Stimulated activated CD4-positive, alpha-beta T cell treated with anti-CD3 and anti-CD28 coated beads, Interleukin-2, amount 100 ng/mL, for 48 hours (primary cell): ENCODE measurements around the gene ANKMY2.

Experiments used
- DNase-seq, 2 donors: peaks; one replicate each; pipeline ENCODE4 v3.0.0-alpha.2; 2020

ANKMY2 gene

DNA sequence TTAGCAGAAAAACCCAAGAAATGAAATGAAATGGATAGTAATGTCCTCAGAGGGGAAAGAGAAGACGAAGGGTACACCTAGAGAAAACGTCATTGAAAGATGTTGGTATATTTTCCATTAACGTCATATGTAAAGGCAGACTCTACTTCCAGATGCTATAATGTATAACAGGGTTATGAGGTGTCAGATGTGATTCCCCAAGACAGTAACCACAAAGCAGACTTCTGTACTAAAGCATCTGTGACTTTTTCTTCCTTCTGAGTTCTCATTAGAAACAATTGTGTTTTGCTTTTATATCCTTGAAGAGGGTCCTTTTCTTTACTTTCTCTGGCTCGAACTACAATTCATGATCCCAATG, 81.6 kb downstream of the ANKMY2 start:
- no peak for DNase-seq

DNA sequence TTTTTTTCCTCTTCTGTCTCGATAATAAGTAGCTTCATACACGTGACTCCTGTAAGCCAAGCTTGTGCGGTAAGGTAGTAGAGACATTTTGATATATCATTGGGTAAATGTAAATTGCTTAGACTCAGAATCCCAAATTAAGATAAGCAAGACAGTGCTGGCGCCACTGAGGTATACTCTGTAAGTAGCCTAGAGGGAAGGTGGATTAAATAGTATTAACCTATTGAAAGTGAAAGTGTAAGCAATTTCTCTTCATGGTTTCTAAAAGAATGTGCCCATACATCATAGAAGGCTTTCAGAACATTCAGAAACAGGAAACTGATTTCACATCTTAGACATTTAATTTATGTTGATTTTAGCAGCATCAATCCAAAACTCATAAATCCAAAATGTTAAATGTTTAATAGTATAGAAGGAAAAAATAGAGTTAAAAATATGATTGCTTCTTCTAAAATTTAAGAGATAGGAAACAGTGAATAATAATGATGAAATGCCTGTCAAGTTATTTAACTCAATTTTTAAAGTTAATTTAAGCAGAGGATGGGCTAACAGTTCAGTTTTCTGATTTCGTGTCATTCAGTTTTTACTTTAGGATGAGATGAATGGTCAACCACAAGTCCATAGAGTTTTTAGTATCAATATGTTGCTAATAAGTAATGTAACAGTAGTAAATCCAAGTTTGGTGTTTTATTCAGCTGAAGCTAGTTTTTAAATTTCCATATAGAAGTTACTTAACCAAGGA, 82.1 kb downstream of the ANKMY2 start:
- no peak for DNase-seq

DNA sequence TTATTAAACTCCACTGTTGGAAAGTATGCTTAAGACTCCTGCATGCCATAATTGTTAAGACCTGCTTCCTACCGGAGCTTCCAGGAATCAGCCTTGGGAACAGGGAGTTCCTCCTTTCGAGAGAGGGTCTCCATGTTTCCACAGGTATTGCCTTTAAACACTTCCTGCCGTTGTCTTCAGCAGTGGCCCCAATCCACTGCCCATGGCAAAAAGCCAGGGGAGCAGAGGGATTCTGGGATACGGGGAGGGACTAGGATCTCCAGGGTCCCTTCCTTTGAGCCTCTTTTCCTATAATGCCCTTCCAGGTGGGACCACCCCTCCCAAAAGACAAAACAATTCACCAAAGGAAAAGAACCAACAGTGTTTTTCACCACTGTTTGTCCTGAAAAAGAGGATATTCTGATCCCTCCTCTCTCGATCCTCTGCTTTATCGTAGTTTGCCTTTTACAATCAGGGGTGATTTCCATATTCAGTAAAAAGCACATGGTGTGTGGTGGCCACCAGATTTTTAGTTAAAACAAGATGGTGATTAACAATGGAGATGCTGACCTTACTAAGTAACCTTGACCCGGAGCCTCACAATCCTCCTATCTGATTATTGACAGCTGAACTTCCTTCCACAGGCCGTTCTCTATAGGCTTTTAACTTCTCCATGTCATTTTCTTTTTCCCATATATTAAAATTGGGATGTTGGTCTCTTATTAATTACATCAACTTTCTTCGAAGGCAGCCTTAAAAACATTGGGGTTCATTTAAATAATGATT, 82.9 kb downstream of the ANKMY2 start:
- DNase-seq = no peak

DNA sequence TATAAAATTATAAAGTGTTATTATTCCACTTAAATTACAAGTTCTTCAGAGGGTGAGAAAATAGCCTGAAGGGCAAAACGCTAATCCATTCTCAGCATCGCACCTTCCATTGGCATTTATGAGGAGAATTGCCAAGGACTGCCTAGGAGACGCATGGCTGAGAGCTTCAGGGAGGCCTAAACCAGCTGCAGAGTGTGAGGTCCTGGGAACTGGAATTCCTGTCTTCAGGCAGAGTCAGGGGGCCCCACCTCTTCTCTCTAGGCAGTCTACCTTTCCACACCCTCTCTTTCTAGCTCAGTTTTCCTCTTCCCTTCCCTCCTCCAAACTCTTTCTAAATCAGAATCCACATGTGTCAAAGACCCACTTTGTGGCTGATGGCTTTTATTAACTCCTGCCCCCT, 83.6 kb downstream of the ANKMY2 start:
- no peak for DNase-seq

DNA sequence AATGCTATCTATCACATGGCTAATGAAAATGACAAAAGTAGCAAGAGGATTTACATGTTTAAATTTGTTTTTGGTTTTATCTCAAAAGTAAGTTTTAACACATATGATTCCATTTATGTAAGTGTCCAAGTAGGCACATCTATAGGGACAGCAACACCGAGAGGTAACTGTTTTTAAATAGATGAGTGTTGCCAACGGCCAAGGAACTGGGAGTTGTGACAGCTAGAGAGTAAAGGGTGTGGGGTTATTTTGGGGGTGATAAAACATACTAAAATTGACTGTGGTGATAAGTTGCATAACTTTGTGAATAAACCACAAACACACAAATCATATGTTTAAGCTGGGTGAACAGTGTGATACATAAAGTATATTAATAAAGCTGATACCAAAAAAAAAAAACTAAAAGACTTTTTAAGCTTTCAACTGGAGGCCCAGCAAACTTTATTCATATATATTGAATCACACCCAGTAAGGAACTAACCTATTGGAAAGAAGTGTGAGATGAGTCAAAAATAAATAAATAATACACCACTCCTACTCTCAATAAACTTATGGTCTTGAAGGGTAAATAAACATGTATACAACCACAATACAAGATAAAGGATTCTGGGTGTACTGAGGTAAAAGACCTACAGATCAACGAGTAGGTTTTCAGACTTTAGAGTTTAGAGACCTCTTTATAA, 85.9 kb downstream of the ANKMY2 start:
- DNase-seq = no peak

DNA sequence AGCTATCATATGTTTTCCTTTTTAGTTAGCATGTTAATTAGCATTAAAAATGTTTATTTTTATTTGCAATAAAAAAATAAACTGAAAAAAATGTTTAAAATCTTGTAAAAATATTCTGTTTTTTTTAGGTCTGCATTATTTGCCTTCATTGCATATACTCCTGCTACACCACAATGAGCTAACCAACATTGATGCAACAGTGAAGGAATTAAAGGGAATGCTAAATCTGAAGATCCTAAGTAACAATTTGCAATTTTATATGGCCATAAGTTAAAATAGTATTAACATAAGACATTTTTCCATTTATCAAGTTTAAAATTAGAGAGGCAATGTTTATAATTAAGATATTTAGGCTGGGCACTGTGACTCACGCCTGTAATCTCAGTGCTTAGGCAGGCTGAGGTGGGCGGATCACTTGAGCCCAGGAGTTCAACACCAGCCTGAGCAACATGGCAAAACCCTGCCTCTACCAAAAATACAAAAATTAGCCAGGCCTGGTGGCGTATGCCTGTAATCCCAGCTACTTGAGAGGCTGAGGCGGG, 86.7 kb downstream of the ANKMY2 start:
- DNase-seq = no peak

DNA sequence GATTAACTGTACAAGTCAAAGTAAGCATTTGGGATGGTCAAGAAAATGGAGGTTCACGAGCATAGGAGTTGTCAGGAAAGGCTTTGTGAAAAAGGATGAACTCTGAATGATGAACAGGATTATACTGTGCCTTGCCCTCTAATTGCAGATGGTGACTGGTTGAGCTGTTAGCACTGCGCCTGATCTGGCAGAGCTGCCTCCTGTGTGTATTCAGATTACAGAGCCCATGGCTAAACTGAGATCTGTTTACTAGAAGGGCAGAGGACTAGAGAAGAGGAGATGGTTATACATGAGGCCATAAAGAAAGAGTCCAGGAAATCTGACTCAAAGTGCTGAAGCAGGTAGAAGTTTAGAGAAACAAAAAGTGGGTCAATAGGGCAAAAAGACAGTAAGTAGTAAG, 89.2 kb downstream of the ANKMY2 start:
- DNase-seq = no peak

DNA sequence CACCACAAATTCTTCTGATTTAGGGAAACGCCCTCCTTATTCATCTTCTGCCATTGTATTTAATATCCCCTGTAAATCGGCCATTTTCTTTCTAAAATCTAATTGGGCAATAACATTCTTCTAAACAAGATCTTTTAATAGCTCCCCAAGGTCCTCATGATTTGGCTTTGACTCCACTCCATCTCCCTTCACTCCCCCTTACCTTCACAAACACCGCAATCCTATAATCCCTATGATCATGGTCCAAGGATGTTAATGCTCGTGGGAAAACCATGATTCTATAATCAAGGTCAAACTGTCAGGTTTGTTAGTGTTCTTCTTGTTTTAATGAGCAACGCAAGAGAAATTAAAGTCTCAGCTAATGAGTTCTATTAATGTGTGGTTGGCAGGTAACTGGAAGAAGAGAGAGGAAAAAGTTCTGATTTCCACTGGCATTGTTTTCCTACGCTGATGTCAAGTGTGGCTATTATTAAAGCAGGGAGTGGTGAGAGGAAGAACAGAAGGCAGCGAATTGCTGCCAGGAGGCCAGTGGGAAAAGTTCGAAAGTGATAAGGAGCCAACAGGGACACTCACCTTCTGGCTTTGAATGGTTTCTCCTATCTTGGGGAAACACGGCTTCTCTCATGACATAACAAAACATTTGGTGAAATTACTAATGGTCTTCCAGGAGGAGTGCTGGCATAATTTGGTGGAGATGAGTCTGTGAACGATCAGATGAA, 90.9 kb downstream of the ANKMY2 start:
- DNase-seq = no peak

DNA sequence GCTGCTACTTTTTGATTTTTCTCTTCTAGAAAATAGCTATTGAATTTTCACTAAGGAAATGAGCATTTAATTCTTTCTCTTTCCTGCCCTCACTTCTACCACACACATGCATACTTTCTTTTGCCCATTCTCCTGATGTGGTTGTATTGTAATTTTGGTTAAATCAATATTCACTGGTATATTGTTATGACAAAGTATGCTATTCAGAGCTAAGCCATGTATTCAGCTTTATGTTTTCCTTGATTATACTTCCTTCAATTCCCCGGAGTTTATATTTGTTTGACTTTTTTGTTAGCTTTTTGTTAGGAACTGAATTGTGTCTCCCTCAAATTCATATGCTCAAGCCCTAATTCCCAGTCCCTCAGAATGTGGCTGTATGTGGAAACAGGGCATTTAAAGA, 94.9 kb downstream of the ANKMY2 start:
- DNase-seq = no peak
